ENCODE measurements around the gene CEP19. TPM values are rescaled to one million over a fixed set of nuclear protein-coding genes. Genes with fewer than 3 reads are reported as not detected.

Gene CEP19
- total and polyA plus RNA-seq, 2 of the 8 experiments (the other 6 are each of a cell fraction or from before 2014, with no cell fraction given): 0.95 to 1.6 TPM

DNA sequence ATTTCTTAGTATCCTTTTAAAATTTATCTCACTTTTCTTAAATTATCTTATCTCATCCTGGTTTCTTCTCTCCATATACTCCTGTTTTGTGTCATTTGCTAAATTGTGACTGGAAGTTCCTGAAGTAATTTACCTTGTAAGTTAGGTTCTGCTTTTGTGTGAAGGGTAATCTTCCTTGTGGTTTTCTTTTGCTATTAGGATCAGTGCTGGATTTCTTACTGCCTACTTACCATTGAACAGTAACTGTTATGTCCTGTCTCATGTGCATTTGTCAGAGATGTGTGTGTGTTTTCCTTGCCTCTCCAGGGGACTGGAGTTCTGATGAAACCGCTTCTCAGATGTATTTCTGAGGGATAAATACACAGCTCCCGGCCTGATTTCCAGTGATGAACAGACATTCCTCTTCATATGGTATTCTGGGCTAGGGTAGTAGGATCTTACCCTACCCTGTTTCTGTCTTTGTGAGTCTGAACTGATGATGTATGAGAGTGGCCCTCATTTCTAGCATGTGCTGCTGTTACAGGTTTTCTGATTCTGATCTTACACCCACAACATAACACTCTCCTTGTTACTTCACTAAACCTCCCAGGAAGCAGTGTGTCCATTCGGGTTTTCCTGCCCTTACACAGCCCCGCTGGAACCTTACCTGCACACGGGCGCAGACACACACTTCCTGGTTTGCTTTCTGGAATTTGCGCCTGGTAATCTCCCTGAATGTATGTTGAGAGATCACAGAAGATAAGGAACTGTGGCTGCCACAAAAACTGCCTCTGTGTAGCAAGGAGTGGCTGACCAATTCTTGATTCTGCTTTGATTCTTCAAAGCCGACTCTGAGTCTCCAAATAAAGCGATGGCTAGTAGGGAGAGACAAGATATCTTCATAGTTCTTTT, 42.3 kb upstream of the CEP19 start (continued):
- TF ChIP-seq, protein P1, sequence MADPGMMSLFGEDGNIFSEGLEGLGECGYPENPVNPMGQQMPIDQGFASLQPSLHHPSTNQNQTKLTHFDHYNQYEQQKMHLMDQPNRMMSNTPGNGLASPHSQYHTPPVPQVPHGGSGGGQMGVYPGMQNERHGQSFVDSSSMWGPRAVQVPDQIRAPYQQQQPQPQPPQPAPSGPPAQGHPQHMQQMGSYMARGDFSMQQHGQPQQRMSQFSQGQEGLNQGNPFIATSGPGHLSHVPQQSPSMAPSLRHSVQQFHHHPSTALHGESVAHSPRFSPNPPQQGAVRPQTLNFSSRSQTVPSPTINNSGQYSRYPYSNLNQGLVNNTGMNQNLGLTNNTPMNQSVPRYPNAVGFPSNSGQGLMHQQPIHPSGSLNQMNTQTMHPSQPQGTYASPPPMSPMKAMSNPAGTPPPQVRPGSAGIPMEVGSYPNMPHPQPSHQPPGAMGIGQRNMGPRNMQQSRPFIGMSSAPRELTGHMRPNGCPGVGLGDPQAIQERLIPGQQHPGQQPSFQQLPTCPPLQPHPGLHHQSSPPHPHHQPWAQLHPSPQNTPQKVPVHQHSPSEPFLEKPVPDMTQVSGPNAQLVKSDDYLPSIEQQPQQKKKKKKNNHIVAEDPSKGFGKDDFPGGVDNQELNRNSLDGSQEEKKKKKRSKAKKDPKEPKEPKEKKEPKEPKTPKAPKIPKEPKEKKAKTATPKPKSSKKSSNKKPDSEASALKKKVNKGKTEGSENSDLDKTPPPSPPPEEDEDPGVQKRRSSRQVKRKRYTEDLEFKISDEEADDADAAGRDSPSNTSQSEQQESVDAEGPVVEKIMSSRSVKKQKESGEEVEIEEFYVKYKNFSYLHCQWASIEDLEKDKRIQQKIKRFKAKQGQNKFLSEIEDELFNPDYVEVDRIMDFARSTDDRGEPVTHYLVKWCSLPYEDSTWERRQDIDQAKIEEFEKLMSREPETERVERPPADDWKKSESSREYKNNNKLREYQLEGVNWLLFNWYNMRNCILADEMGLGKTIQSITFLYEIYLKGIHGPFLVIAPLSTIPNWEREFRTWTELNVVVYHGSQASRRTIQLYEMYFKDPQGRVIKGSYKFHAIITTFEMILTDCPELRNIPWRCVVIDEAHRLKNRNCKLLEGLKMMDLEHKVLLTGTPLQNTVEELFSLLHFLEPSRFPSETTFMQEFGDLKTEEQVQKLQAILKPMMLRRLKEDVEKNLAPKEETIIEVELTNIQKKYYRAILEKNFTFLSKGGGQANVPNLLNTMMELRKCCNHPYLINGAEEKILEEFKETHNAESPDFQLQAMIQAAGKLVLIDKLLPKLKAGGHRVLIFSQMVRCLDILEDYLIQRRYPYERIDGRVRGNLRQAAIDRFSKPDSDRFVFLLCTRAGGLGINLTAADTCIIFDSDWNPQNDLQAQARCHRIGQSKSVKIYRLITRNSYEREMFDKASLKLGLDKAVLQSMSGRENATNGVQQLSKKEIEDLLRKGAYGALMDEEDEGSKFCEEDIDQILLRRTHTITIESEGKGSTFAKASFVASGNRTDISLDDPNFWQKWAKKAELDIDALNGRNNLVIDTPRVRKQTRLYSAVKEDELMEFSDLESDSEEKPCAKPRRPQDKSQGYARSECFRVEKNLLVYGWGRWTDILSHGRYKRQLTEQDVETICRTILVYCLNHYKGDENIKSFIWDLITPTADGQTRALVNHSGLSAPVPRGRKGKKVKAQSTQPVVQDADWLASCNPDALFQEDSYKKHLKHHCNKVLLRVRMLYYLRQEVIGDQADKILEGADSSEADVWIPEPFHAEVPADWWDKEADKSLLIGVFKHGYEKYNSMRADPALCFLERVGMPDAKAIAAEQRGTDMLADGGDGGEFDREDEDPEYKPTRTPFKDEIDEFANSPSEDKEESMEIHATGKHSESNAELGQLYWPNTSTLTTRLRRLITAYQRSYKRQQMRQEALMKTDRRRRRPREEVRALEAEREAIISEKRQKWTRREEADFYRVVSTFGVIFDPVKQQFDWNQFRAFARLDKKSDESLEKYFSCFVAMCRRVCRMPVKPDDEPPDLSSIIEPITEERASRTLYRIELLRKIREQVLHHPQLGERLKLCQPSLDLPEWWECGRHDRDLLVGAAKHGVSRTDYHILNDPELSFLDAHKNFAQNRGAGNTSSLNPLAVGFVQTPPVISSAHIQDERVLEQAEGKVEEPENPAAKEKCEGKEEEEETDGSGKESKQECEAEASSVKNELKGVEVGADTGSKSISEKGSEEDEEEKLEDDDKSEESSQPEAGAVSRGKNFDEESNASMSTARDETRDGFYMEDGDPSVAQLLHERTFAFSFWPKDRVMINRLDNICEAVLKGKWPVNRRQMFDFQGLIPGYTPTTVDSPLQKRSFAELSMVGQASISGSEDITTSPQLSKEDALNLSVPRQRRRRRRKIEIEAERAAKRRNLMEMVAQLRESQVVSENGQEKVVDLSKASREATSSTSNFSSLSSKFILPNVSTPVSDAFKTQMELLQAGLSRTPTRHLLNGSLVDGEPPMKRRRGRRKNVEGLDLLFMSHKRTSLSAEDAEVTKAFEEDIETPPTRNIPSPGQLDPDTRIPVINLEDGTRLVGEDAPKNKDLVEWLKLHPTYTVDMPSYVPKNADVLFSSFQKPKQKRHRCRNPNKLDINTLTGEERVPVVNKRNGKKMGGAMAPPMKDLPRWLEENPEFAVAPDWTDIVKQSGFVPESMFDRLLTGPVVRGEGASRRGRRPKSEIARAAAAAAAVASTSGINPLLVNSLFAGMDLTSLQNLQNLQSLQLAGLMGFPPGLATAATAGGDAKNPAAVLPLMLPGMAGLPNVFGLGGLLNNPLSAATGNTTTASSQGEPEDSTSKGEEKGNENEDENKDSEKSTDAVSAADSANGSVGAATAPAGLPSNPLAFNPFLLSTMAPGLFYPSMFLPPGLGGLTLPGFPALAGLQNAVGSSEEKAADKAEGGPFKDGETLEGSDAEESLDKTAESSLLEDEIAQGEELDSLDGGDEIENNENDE (IDR thresholded peaks at IDR 0.05; ENCODE audit: insufficient replicate concordance, low read length): no peak
- TF ChIP-seq FOSL1 (IDR thresholded peaks at IDR 0.05; ENCODE audit: insufficient read depth, low read depth, low read length) (no peak), CTBP2 (IDR thresholded peaks at IDR 0.05; ENCODE audit: borderline replicate concordance, insufficient read depth, insufficient read length, low read length) (no peak), EP300 (IDR thresholded peaks at IDR 0.05; ENCODE audit: borderline replicate concordance in 1 of 2, low read depth in 2 of 2, low read length in 2 of 2) (no peak), SRF (IDR thresholded peaks at IDR 0.05; ENCODE audit: low read depth, low read length) (no peak), EGR1 (IDR thresholded peaks at IDR 0.05; ENCODE audit: borderline replicate concordance, low read depth, low read length) (no peak), BCL11A (IDR thresholded peaks at IDR 0.05; ENCODE audit: low read depth in 2 of 2, low read length in 2 of 2) (no peak), E2F6 (IDR thresholded peaks at IDR 0.05) (no peak)
